ENCODE data around the gene CHST11. TPM values are rescaled to one million over a fixed set of nuclear protein-coding genes. Genes with fewer than 3 reads are reported as not detected.

Gene CHST11
- total and polyA plus RNA-seq, 9 of the 15 experiments (the other 6 are each of a cell fraction or from before 2014, with no cell fraction given) = 2.3 to 38.7 (median 15.0) TPM

DNA sequence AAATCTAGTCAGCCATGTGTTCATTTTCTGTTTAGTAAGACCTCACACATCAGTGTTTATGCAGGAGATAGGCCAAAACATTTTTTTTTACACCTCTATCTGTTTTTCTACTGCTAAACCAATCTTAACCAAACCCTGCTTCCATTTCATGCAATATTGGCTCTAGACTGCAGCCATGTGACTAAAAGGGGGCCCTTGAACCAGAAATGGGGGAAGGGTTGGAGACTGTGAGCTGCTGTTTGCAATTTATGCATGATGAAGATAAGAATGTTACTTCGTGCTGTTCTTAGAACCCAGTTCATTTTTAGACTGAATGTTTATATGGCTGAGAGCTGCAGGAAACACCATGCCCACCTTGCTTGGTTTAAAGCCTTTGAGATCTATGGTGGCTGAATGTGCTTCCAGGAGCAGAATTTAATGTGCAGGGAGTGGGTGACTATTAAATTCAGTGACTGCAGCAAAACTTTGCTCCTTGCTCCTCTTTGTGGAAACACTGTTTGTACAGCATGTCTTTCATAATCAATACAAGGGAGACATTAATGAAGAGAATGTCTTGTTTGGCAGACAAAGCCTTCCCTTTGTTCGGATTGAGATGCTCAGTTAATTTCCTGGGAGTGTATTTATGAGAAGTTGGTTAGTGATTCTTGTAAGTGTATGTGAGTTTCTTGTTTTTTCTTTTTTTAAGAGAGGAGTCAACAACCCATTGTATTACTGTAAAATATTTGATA is 53.6 kb downstream of the CHST11 start (continued):
- TF ChIP-seq, protein P1, sequence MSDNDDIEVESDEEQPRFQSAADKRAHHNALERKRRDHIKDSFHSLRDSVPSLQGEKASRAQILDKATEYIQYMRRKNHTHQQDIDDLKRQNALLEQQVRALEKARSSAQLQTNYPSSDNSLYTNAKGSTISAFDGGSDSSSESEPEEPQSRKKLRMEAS (CRISPR knock-in tag; IDR thresholded peaks at IDR 0.05) = peak; percentile 36; the same call in 1 of the 2 replicates
- TF ChIP-seq EWSR1 (IDR thresholded peaks at IDR 0.05; ENCODE audit: borderline replicate concordance, low read depth, partially characterized antibody) = no peak
- TF ChIP-seq SRSF7 (optimal IDR thresholded peaks at IDR 0.05; ENCODE audit: low read depth, low read length) = no peak
- TF ChIP-seq, protein P2, sequence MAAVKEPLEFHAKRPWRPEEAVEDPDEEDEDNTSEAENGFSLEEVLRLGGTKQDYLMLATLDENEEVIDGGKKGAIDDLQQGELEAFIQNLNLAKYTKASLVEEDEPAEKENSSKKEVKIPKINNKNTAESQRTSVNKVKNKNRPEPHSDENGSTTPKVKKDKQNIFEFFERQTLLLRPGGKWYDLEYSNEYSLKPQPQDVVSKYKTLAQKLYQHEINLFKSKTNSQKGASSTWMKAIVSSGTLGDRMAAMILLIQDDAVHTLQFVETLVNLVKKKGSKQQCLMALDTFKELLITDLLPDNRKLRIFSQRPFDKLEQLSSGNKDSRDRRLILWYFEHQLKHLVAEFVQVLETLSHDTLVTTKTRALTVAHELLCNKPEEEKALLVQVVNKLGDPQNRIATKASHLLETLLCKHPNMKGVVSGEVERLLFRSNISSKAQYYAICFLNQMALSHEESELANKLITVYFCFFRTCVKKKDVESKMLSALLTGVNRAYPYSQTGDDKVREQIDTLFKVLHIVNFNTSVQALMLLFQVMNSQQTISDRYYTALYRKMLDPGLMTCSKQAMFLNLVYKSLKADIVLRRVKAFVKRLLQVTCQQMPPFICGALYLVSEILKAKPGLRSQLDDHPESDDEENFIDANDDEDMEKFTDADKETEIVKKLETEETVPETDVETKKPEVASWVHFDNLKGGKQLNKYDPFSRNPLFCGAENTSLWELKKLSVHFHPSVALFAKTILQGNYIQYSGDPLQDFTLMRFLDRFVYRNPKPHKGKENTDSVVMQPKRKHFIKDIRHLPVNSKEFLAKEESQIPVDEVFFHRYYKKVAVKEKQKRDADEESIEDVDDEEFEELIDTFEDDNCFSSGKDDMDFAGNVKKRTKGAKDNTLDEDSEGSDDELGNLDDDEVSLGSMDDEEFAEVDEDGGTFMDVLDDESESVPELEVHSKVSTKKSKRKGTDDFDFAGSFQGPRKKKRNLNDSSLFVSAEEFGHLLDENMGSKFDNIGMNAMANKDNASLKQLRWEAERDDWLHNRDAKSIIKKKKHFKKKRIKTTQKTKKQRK (IDR thresholded peaks at IDR 0.05; ENCODE audit: borderline replicate concordance, low read depth, low read length) = no peak
- 0 out of 2 replicates have a peak, but pooled peaks have one; percentile 42 for TF ChIP-seq GATA2 (CRISPR knock-in tag; IDR thresholded peaks at IDR 0.05)
- TF ChIP-seq NFYB (IDR thresholded peaks at IDR 0.05; ENCODE audit: extremely low read depth, insufficient read length) = no peak
- no peak for TF ChIP-seq TSC22D4 (tag; IDR thresholded peaks at IDR 0.05)
- TF ChIP-seq ZNF644 (tag; IDR thresholded peaks at IDR 0.05; ENCODE audit: low read depth) = 0 out of 2 replicates have a peak, but pooled peaks have one; percentile 31
- no peak for TF ChIP-seq ARID2 (IDR thresholded peaks at IDR 0.05)
- TF ChIP-seq STAT5B (CRISPR knock-in tag; IDR thresholded peaks at IDR 0.05) = no peak
- no peak for TF ChIP-seq ZNF445 (CRISPR knock-in tag; IDR thresholded peaks at IDR 0.05; ENCODE audit: low read depth)
- TF ChIP-seq RBBP5 (IDR thresholded peaks at IDR 0.05; ENCODE audit: borderline replicate concordance, insufficient read depth, low read length, poor library complexity, severe bottlenecking) = no peak
- TF ChIP-seq ZNF140 (CRISPR knock-in tag; IDR thresholded peaks at IDR 0.05) = no peak
- TF ChIP-seq, protein P3, sequence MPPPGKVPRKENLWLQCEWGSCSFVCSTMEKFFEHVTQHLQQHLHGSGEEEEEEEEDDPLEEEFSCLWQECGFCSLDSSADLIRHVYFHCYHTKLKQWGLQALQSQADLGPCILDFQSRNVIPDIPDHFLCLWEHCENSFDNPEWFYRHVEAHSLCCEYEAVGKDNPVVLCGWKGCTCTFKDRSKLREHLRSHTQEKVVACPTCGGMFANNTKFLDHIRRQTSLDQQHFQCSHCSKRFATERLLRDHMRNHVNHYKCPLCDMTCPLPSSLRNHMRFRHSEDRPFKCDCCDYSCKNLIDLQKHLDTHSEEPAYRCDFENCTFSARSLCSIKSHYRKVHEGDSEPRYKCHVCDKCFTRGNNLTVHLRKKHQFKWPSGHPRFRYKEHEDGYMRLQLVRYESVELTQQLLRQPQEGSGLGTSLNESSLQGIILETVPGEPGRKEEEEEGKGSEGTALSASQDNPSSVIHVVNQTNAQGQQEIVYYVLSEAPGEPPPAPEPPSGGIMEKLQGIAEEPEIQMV (tag; conservative IDR thresholded peaks at IDR 0.05; ENCODE audit: low read depth) = no peak
- TF ChIP-seq, protein P4, sequence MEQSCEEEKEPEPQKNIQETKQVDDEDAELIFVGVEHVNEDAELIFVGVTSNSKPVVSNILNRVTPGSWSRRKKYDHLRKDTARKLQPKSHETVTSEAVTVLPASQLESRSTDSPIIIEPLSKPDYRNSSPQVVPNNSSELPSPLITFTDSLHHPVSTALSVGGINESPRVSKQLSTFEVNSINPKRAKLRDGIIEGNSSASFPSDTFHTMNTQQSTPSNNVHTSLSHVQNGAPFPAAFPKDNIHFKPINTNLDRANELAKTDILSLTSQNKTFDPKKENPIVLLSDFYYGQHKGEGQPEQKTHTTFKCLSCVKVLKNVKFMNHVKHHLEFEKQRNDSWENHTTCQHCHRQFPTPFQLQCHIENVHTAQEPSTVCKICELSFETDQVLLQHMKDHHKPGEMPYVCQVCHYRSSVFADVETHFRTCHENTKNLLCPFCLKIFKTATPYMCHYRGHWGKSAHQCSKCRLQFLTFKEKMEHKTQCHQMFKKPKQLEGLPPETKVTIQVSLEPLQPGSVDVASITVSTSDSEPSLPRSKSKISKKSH (CRISPR knock-in tag; IDR thresholded peaks at IDR 0.05) = no peak
- TF ChIP-seq HDAC8 (tag; IDR thresholded peaks at IDR 0.05) = no peak
- peak; percentile 70 for TF ChIP-seq L3MBTL2 (IDR thresholded peaks at IDR 0.05)
- TF ChIP-seq, protein P5, sequence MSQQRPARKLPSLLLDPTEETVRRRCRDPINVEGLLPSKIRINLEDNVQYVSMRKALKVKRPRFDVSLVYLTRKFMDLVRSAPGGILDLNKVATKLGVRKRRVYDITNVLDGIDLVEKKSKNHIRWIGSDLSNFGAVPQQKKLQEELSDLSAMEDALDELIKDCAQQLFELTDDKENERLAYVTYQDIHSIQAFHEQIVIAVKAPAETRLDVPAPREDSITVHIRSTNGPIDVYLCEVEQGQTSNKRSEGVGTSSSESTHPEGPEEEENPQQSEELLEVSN (IDR thresholded peaks at IDR 0.05; ENCODE audit: borderline replicate concordance in 1 of 2, extremely low read depth in 1 of 2, insufficient read depth in 1 of 2, insufficient read length in 1 of 2, low read depth in 1 of 2, low read length in 1 of 2, poor library complexity in 1 of 2, severe bottlenecking in 1 of 2) = no peak
- no peak for TF ChIP-seq MCM3 (IDR thresholded peaks at IDR 0.05)
